IMR-90 (cell line): ENCODE data around the gene CUL3. TPM values are rescaled to one million over a fixed set of nuclear protein-coding genes. Genes with fewer than 3 reads are reported as not detected.

Source experiments
- ATAC-seq: fragments of 200-7000 bp; cut with Tn5 transposase; 2 replicates; pipeline ENCODE4 v1.9.1; 2020; ENCODE audit warnings: low read depth, mild to moderate bottlenecking, moderate library complexity
- BruUV-seq: library from RNA; stranded (reverse); fragments of 400-500 nt; replicated peaks from 2 replicates; lab custom pipeline; 2021; lab: Mats Ljungman, UMichigan
- CTCF ChIA-PET: fragments of 300-600 bp; formaldehyde crosslinking; extraction: SDS; loops from one replicate; lab custom pipeline; 2021; ENCODE audit warnings: antibody characterized with exemption; lab: Yijun Ruan, JAX
- POLR2A ChIA-PET: fragments of 300-600 bp; sonication (Branson Sonifier 250); formaldehyde crosslinking; loops from one replicate; lab custom pipeline; 2022; ENCODE audit warnings: antibody characterized with exemption; ENCODE audit not compliant: unreplicated experiment; lab: Charles Lee
- DNase-seq: peaks from one replicate; pipeline ENCODE4 v3.0.0; 2013
- H2AFZ ChIP-seq: replicated peaks from 2 replicates; pipeline ENCODE3; 2013; ENCODE audit warnings: low read length, mild to moderate bottlenecking; ENCODE audit not compliant: poor library complexity
- H2AK5ac ChIP-seq: 2 replicates; pipeline ENCODE4 v1.6.1; 2013; ENCODE audit warnings: low read depth, low read length, inconsistent platforms
- H2AK9ac ChIP-seq: replicated peaks from 2 replicates; pipeline ENCODE3; 2013; ENCODE audit warnings: mild to moderate bottlenecking, low read depth, low read length, moderate library complexity; ENCODE audit not compliant: poor library complexity
- H2BK120ac ChIP-seq: 2 replicates; pipeline ENCODE4 v1.6.1; 2013; ENCODE audit warnings: low read depth, low read length, inconsistent platforms
- H2BK15ac ChIP-seq: 3 replicates; pipeline ENCODE4 v1.6.1; 2013; ENCODE audit warnings: low read depth, low read length, inconsistent platforms
- H2BK20ac ChIP-seq: 2 replicates; pipeline ENCODE4 v1.6.1; 2013; ENCODE audit warnings: low read depth, mild to moderate bottlenecking, inconsistent platforms, low read length, moderate library complexity
- H2BK5ac ChIP-seq: 2 replicates; pipeline ENCODE4 v1.6.1; 2013; ENCODE audit warnings: mild to moderate bottlenecking, low read depth, low read length, inconsistent platforms; ENCODE audit not compliant: poor library complexity, severe bottlenecking
- H3K14ac ChIP-seq: replicated peaks from 2 replicates; pipeline ENCODE4 v1.6.1; 2013; ENCODE audit warnings: low read depth, low read length, inconsistent platforms
- H3K18ac ChIP-seq: 2 replicates; pipeline ENCODE4 v1.6.1; 2013; ENCODE audit warnings: low read depth, low read length, control low read depth
- H3K23ac ChIP-seq: 2 replicates; pipeline ENCODE4 v1.6.1; 2013; ENCODE audit warnings: low read depth, low read length, inconsistent platforms
- H3K27ac ChIP-seq: 2 replicates; pipeline ENCODE4 v1.5.1; 2013; ENCODE audit warnings: mild to moderate bottlenecking, control low read depth, low read length; ENCODE audit not compliant: insufficient read depth
- H3K27me3 ChIP-seq: 2 replicates; pipeline ENCODE4 v1.6.1; 2013; ENCODE audit warnings: low read length; ENCODE audit not compliant: control insufficient read depth, insufficient read depth
- H3K36me3 ChIP-seq: 2 replicates; pipeline ENCODE4 v1.6.1; 2013; ENCODE audit warnings: low read length, mixed read lengths; ENCODE audit not compliant: control insufficient read depth, insufficient read depth
- H3K4ac ChIP-seq: 2 replicates; pipeline ENCODE4 v1.6.1; 2013; ENCODE audit warnings: low read depth, low read length, inconsistent platforms
- H3K4me1 ChIP-seq: 2 replicates; pipeline ENCODE4 v1.6.1; 2013; ENCODE audit warnings: low read length, mixed read lengths; ENCODE audit not compliant: control insufficient read depth, insufficient read depth
- H3K4me2 ChIP-seq: 2 replicates; pipeline ENCODE4 v1.6.1; 2013; ENCODE audit warnings: low read depth, mild to moderate bottlenecking, control low read depth, low read length, moderate library complexity
- H3K4me3 ChIP-seq: 2 replicates; pipeline ENCODE4 v1.5.1; 2013; ENCODE audit warnings: low read depth, mild to moderate bottlenecking, control low read depth, low read length, moderate library complexity; ENCODE audit not compliant: insufficient read depth
- H3K56ac ChIP-seq: 2 replicates; pipeline ENCODE4 v1.6.1; 2013; ENCODE audit warnings: low read length, inconsistent platforms; ENCODE audit not compliant: insufficient read depth; ENCODE audit errors: extremely low read depth
- H3K79me1 ChIP-seq, 2 experiments: 2 replicates each; pipeline ENCODE4 v1.6.1; 2013; ENCODE audit warnings: low read length in 2 of 2, inconsistent platforms in 1 of 2, low read depth in 1 of 2
- H3K9ac ChIP-seq: 2 replicates; pipeline ENCODE4 v1.6.1; 2013; ENCODE audit warnings: low read depth, low read length, control low read depth
- H3K9me1 ChIP-seq: 2 replicates; pipeline ENCODE4 v1.6.1; 2013; ENCODE audit warnings: low read length, inconsistent platforms; ENCODE audit not compliant: insufficient read depth
- H3K9me3 ChIP-seq: 2 replicates; pipeline ENCODE4 v1.6.1; 2013; ENCODE audit warnings: low read length; ENCODE audit not compliant: control insufficient read depth, insufficient read depth
- H4K20me1 ChIP-seq: 2 replicates; pipeline ENCODE4 v1.6.1; 2013; ENCODE audit warnings: low read length, inconsistent platforms; ENCODE audit not compliant: insufficient read depth
- H4K5ac ChIP-seq: 2 replicates; pipeline ENCODE4 v1.6.1; 2013; ENCODE audit warnings: mild to moderate bottlenecking, low read depth, low read length, control low read depth
- H4K8ac ChIP-seq, 2 experiments: 2 replicates each; pipeline ENCODE4 v1.6.1; 2013; ENCODE audit warnings: low read depth in 2 of 2, low read length in 2 of 2, control low read depth in 1 of 2, inconsistent platforms in 1 of 2
- H4K91ac ChIP-seq: 2 replicates; pipeline ENCODE4 v1.6.1; 2013; ENCODE audit warnings: low read depth, low read length, inconsistent platforms; ENCODE audit not compliant: insufficient read depth
- CEBPB ChIP-seq: IDR thresholded peaks from 2 replicates; pipeline ENCODE4 v1.6.1; 2012; ENCODE audit warnings: low read depth, low read length, improper control_type of control experiment
- CTCF ChIP-seq: conservative IDR thresholded peaks from 2 replicates; pipeline ENCODE4 v1.5.1; 2012; ENCODE audit warnings: mild to moderate bottlenecking, low read depth, low read length, improper control_type of control experiment
- FOS ChIP-seq: fragments of 150-350 bp; IDR thresholded peaks from 2 replicates; pipeline ENCODE4 v1.6.1; 2016; ENCODE audit warnings: low read depth, low read length
- MAFK ChIP-seq: IDR thresholded peaks from 2 replicates; pipeline ENCODE4 v1.6.1; 2012; ENCODE audit warnings: low read depth, low read length, improper control_type of control experiment
- MXI1 ChIP-seq: IDR thresholded peaks from 2 replicates; pipeline ENCODE4 v1.6.1; 2012; ENCODE audit warnings: low read depth, mild to moderate bottlenecking, low read length, moderate library complexity, borderline replicate concordance
- RCOR1 ChIP-seq: IDR thresholded peaks from 2 replicates; pipeline ENCODE4 v1.6.1; 2012; ENCODE audit warnings: mild to moderate bottlenecking, low read length, improper control_type of control experiment; ENCODE audit not compliant: insufficient replicate concordance
- SMC3 ChIP-seq: fragments of 150-350 bp; IDR thresholded peaks from 2 replicates; pipeline ENCODE4 v1.6.1; 2016; ENCODE audit warnings: low read depth, mild to moderate bottlenecking, antibody characterized with exemption, low read length, moderate library complexity
- WGBS, 2 experiments: methylation state at CpG; one replicate each; pipeline versions ENCODE4 v1.1.5 to v1.1.7; 2013; ENCODE audit warnings: missing lambda C conversion rate in 2 of 2; ENCODE audit not compliant: insufficient read length in 1 of 2; ENCODE audit errors: extremely low coverage in 2 of 2; 5-methylcytosine and 5-hydroxymethylcytosine counted together
- dilution Hi-C: fragments of 300-500 bp; cut with HindIII; formaldehyde crosslinking; loops from one replicate; pipeline ENCODE4 v1.14.3; 2018; ENCODE audit warnings: low sequenced_read_pairs; ENCODE audit not compliant: unreplicated experiment
- in situ Hi-C: fragments of 300-500 bp; cut with MboI; formaldehyde crosslinking; loops from 3 replicates; pipeline ENCODE4 v1.14.3; 2019; ENCODE audit warnings: low sequenced_read_pairs, inconsistent platforms, mixed read lengths
- intact Hi-C: fragments of 100-400 bp; cut with micrococcal nuclease; formaldehyde crosslinking; loops from 2 replicates; pipeline ENCODE4 v1.10.0; 2022
- polyA plus RNA-seq, 3 experiments: library from polyadenylated mRNA; depleted of rRNA; stranded (reverse); fragments of >200 nt; gene quantifications; 2 replicates each; pipeline ENCODE4 v1.2.3, GENCODE V29; 2012; ENCODE audit warnings: low replicate concordance in 1 of 3
- total RNA-seq: library from RNA; depleted of rRNA; stranded (reverse); fragments of >200 nt; gene quantifications from 2 replicates; pipeline ENCODE4 v1.2.3, GENCODE V29; 2012

CUL3 gene
- total and polyA plus RNA-seq, 2 of the 4 experiments (the other 2 are of a cell fraction), result 33.7 to 45.7 TPM

- H3K36me3 ChIP-seq, result peaks cover 21% of the 10 kb centered on the region
- POLR2A ChIA-PET, result no interaction called here
- in situ Hi-C loops, result no loop called here
Observed at GRCh38 chr2:224472827-224473226, 112.3 kb downstream of the CUL3 start.

More at GRCh38 chr2:224472827-224473226, 112.3 kb downstream of the CUL3 start:
- Histone ChIP-seq H2AK5ac (no peak overlapping the region), H3K4me2 (no peak overlapping the region), H3K14ac (no peak overlapping the region), H2BK15ac (no peak overlapping the region), H3K9me1 (no peaks in the 10 kb centered on the region; the same call in 1 of the 2 replicates), H4K5ac (no peak overlapping the region), H4K20me1 (no peaks in the 10 kb centered on the region), H4K91ac (no peak overlapping the region), H2BK20ac (no peak overlapping the region), H2AK9ac (no peak overlapping the region), H3K9me3 (no peaks in the 10 kb centered on the region), H2BK5ac (no peak overlapping the region), H3K79me1 (peaks cover 12 to 14% of the 10 kb centered on the region in 2 experiments), H3K4me1 (no peaks in the 10 kb centered on the region), H2BK120ac (no peak overlapping the region), H3K9ac (no peak overlapping the region), H3K27ac (no peak overlapping the region), H3K4ac (no peak overlapping the region), H3K18ac (no peak overlapping the region), H2AFZ (no peak overlapping the region), H3K4me3 (no peak overlapping the region), H3K23ac (no peak overlapping the region), H3K27me3 (no peaks in the 10 kb centered on the region), H4K8ac (no peak overlapping the region), H3K56ac (no peak overlapping the region)
- DNase-seq, result no peak
- BruUV-seq, result no TSS peak
- intact Hi-C loops, result no loop called here
- ATAC-seq, result no peak
- CTCF ChIA-PET, result no interaction called here
- no CpG with 5 or more reads among the region's 3 CpGs for WGBS, 2 experiments
- dilution Hi-C loops, result no loop called here
- no peak for TF ChIP-seq RCOR1
- TF ChIP-seq FOS, result no peak
- TF ChIP-seq SMC3, result no peak
- peak; percentile 49; the same call in 1 of the 2 replicates for TF ChIP-seq CEBPB
- TF ChIP-seq CTCF, result no peak
- TF ChIP-seq MAFK, result no peak
- TF ChIP-seq MXI1, result no peak
